ENCODE measurements around the gene GABRG3.

The GABRG3 gene

GRCh38 chr15:27530994-27531393 is 560.0 kb downstream of the GABRG3 start:
- Mint-ChIP-seq H3K27me3 (no peaks in the 10 kb centered on the region), H3K27ac (no peak overlapping the region), H3K36me3 (no peaks in the 10 kb centered on the region), H3K9me3 (peaks cover 50% of the 10 kb centered on the region), H3K4me3 (no peak overlapping the region), H3K4me1 (no peaks in the 10 kb centered on the region)
- no peak for DNase-seq
- CTCF ChIA-PET = no interaction called here

GRCh38 chr15:27532358-27532757 is 561.4 kb downstream of the GABRG3 start:
- no peak overlapping the region for H3K4me3 Mint-ChIP-seq
- no peaks in the 10 kb centered on the region for H3K4me1 Mint-ChIP-seq
- DNase-seq = no peak
- no peaks in the 10 kb centered on the region for H3K36me3 Mint-ChIP-seq
- no peaks in the 10 kb centered on the region for H3K27me3 Mint-ChIP-seq
- H3K9me3 Mint-ChIP-seq = peaks cover 39% of the 10 kb centered on the region
- H3K27ac Mint-ChIP-seq = no peak overlapping the region
- CTCF ChIA-PET = no interaction called here

- Mint-ChIP-seq H3K27me3 (no peaks in the 10 kb centered on the region), H3K4me1 (no peaks in the 10 kb centered on the region), H3K9me3 (peaks cover 37% of the 10 kb centered on the region), H3K4me3 (no peak overlapping the region), H3K36me3 (no peaks in the 10 kb centered on the region), H3K27ac (no peak overlapping the region)
- no peak for DNase-seq
- CTCF ChIA-PET = no interaction called here
Observed at GRCh38 chr15:27535445-27536129, 564.6 kb downstream of the GABRG3 start.

GRCh38 chr15:27538325-27538724 is 567.3 kb downstream of the GABRG3 start:
- DNase-seq = no peak
- no peak overlapping the region for H3K4me3 Mint-ChIP-seq
- H3K27me3 Mint-ChIP-seq = no peaks in the 10 kb centered on the region
- H3K27ac Mint-ChIP-seq = no peak overlapping the region
- H3K9me3 Mint-ChIP-seq = peaks cover 28% of the 10 kb centered on the region
- H3K36me3 Mint-ChIP-seq = no peaks in the 10 kb centered on the region
- no peaks in the 10 kb centered on the region for H3K4me1 Mint-ChIP-seq
- CTCF ChIA-PET = no interaction called here

GRCh38 chr15:27541581-27541980 is 570.6 kb downstream of the GABRG3 start:
- CTCF ChIA-PET = no interaction called here
- Mint-ChIP-seq H3K9me3 (peaks cover 32% of the 10 kb centered on the region), H3K36me3 (no peaks in the 10 kb centered on the region), H3K4me3 (no peak overlapping the region), H3K4me1 (no peaks in the 10 kb centered on the region), H3K27ac (no peak overlapping the region), H3K27me3 (no peaks in the 10 kb centered on the region)
- DNase-seq = no peak

GRCh38 chr15:27545494-27546255 is 574.7 kb downstream of the GABRG3 start:
- no peak for DNase-seq
- Mint-ChIP-seq H3K27me3 (no peaks in the 10 kb centered on the region), H3K4me3 (no peak overlapping the region), H3K36me3 (no peaks in the 10 kb centered on the region), H3K4me1 (no peaks in the 10 kb centered on the region), H3K27ac (no peak overlapping the region), H3K9me3 (peaks cover 24% of the 10 kb centered on the region)
- CTCF ChIA-PET = no interaction called here

- no peak for DNase-seq
- H3K9me3 Mint-ChIP-seq = peaks cover 18% of the 10 kb centered on the region
- H3K4me3 Mint-ChIP-seq = no peak overlapping the region
- no peaks in the 10 kb centered on the region for H3K36me3 Mint-ChIP-seq
- H3K27me3 Mint-ChIP-seq = no peaks in the 10 kb centered on the region
- CTCF ChIA-PET = no interaction called here
- no peaks in the 10 kb centered on the region for H3K4me1 Mint-ChIP-seq
- H3K27ac Mint-ChIP-seq = no peak overlapping the region
Observed at GRCh38 chr15:27549746-27550145, 578.8 kb downstream of the GABRG3 start.

GRCh38 chr15:27550635-27551034 is 579.7 kb downstream of the GABRG3 start:
- no peak overlapping the region for H3K27ac Mint-ChIP-seq
- no peaks in the 10 kb centered on the region for H3K36me3 Mint-ChIP-seq
- H3K4me3 Mint-ChIP-seq = no peak overlapping the region
- CTCF ChIA-PET = no interaction called here
- DNase-seq = no peak
- no peaks in the 10 kb centered on the region for H3K4me1 Mint-ChIP-seq
- no peaks in the 10 kb centered on the region for H3K27me3 Mint-ChIP-seq
- peaks cover 19% of the 10 kb centered on the region for H3K9me3 Mint-ChIP-seq

GRCh38 chr15:27561816-27562215 is 590.8 kb downstream of the GABRG3 start:
- Mint-ChIP-seq H3K36me3 (no peaks in the 10 kb centered on the region), H3K9me3 (peaks cover 17% of the 10 kb centered on the region), H3K27ac (no peak overlapping the region), H3K27me3 (no peaks in the 10 kb centered on the region), H3K4me1 (no peaks in the 10 kb centered on the region), H3K4me3 (no peak overlapping the region)
- DNase-seq = no peak
- CTCF ChIA-PET = no interaction called here

- no peak overlapping the region for H3K4me3 Mint-ChIP-seq
- no peaks in the 10 kb centered on the region for H3K36me3 Mint-ChIP-seq
- no peaks in the 10 kb centered on the region for H3K4me1 Mint-ChIP-seq
- H3K27ac Mint-ChIP-seq = no peak overlapping the region
- no peaks in the 10 kb centered on the region for H3K27me3 Mint-ChIP-seq
- H3K9me3 Mint-ChIP-seq = peaks cover 17% of the 10 kb centered on the region
- CTCF ChIA-PET = no interaction called here
- DNase-seq = no peak
Observed at GRCh38 chr15:27563765-27564370, 592.9 kb downstream of the GABRG3 start.

- Mint-ChIP-seq H3K9me3 (peaks cover 17% of the 10 kb centered on the region), H3K27ac (no peak overlapping the region), H3K36me3 (no peaks in the 10 kb centered on the region), H3K4me1 (no peaks in the 10 kb centered on the region), H3K27me3 (no peaks in the 10 kb centered on the region), H3K4me3 (no peak overlapping the region)
- no peak for DNase-seq
- CTCF ChIA-PET = no interaction called here
Observed at GRCh38 chr15:27564656-27565055, 593.7 kb downstream of the GABRG3 start.

GRCh38 chr15:27570746-27571145 is 599.8 kb downstream of the GABRG3 start:
- Mint-ChIP-seq H3K4me1 (no peaks in the 10 kb centered on the region), H3K9me3 (peaks cover 18% of the 10 kb centered on the region), H3K27ac (no peak overlapping the region), H3K36me3 (peaks cover 1% of the 10 kb centered on the region), H3K4me3 (no peak overlapping the region), H3K27me3 (no peaks in the 10 kb centered on the region)
- no peak for DNase-seq
- CTCF ChIA-PET = no interaction called here

- H3K27me3 Mint-ChIP-seq = no peaks in the 10 kb centered on the region
- no peak overlapping the region for H3K4me3 Mint-ChIP-seq
- CTCF ChIA-PET = no interaction called here
- H3K9me3 Mint-ChIP-seq = peaks cover 16% of the 10 kb centered on the region
- peaks cover 1% of the 10 kb centered on the region for H3K36me3 Mint-ChIP-seq
- no peak for DNase-seq
- no peak overlapping the region for H3K27ac Mint-ChIP-seq
- no peaks in the 10 kb centered on the region for H3K4me1 Mint-ChIP-seq
Observed at GRCh38 chr15:27573805-27574485, 603.0 kb downstream of the GABRG3 start.

- Mint-ChIP-seq H3K27ac (no peak overlapping the region), H3K4me1 (no peaks in the 10 kb centered on the region), H3K27me3 (no peaks in the 10 kb centered on the region), H3K4me3 (no peak overlapping the region), H3K9me3 (peaks cover 16% of the 10 kb centered on the region), H3K36me3 (peaks cover 1% of the 10 kb centered on the region)
- no peak for DNase-seq
- CTCF ChIA-PET = no interaction called here
Observed at GRCh38 chr15:27574541-27575054, 603.6 kb downstream of the GABRG3 start.

Data from activated naive CD4-positive, alpha-beta T cell treated with anti-CD3 and anti-CD28 coated beads, Interleukin-2, amount 10 ng/mL, durations not matched to agents 7 days and 5 days (primary cell).